ENCODE results near the gene CYP4F11.
"Not testable (repeated sequence)": the region's sequence is repeated elsewhere in the genome, so short reads cannot be mapped to it uniquely, and the experiment has no call there.

CYP4F11 gene

DNA sequence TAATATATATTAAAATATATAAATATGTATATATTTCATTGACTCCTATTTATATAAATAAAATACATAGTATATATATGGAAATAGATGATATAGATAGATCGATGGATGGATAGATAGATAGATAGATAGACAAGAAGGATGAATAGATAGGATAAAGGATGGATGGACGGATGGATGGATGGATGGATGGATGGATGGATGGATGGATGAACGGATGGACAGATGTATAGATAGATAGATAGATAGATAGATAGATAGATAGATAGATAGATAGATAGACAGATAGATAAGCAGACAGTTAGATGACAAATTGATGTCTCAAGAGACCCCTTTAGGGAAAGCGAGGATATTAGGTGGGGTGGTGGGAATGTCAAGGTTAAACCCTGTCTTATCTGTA, 15.1 kb downstream of the CYP4F11 start:
- no peak for DNase-seq

DNA sequence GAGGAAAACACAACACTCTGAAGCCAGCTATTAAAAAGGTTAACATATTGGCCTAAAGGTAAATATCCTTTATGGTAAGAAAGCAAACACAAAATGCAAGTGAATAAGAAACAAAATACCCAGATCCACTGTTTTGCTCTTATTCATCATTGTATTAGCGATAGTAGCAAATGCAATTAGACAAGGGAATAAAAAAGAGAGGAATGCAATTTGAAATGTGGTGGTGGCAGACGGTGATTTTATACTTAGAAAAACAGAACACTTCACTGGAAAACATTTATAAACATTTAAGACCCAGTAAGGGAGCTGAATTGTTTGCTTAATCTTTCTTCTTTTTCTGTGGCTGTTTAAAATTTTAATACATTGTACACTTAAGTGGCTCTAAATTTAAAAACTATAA, 19.2 kb downstream of the CYP4F11 start:
- no peak for DNase-seq

- DNase-seq = no peak
These were observed 20.5 kb downstream of the CYP4F11 start for GRCh38 chr19:15913830-15914229.

GRCh38 chr19:15913384-15913783, 20.9 kb downstream of the CYP4F11 start:
- DNase-seq = no peak

DNA sequence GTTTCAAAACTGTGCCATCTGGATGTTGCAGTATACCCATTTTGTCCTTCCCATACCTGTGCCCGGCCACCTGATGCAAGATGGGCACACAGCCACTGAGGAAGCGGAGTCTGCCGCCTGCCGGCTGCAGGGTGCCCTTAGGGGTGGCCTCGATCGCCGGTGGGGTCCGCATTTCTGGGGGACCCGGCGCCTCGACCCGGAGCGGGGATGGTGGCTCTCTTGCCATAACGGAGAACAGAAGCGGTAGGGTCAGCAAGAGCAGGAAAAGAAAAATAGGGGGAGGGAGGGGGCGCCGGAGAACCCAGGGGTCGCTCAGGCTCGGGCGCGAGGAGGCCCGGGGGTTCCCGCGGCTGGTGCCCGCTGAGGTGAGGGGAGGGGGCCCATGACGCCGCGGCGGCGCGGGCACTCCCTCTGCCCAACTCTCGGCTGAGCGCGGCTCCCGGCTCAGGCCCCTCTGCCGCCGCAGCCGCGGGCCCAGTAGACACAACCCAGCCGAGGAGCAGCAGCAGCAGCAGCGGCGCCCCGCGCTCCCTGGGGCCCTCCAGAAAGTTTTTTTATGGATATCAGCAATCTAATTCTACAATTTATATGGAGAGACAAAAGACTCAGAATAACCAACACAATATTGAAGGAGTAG, 22.6 kb downstream of the CYP4F11 start:
- DNase-seq = no peak

GRCh38 chr19:15905026-15905425, 29.3 kb downstream of the CYP4F11 start:
- no peak for DNase-seq

- DNase-seq = not testable (repeated sequence)
These were observed 31.4 kb downstream of the CYP4F11 start for GRCh38 chr19:15902898-15903297.

GRCh38 chr19:15902254-15902653, 32.1 kb downstream of the CYP4F11 start:
- DNase-seq = no peak

DNA sequence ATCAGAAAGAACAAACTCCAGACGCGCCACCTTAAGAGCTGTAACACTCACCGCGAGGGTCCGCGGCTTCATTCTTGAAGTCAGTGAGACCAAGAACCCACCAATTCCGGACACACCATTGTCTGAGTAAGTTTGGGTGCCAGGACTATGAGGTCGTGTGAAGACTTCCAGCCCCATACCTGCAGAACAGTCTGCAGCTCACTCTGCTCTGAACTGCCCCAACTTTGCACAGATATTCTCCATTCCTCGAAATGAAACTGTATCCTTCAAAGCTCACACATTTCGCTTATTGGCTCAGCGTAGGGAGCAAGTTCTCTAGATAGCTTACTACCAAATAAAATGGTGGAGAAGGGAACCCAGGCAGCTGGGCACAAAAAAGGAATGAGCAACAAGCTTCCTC, 33.8 kb downstream of the CYP4F11 start:
- DNase-seq = no peak

DNA sequence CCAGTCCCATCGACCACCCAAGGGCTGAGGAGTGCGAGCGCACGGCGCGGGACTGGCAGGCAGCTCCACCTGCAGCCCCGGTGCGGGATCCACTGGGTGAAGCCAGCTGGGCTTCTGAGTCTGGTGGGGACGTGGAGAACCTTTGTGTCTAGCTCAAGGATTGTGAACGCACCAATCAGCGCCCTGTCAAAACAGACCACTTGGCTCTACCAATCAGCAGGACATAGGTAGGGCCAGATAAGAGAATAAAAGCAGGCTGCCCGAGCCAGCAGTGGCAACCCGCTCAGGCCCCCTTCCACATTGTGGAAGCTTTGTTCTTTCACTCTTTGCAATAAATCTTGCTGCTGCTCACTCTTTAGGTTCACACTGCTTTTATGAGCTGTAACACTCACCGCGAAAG, 34.3 kb downstream of the CYP4F11 start:
- not testable (repeated sequence) for DNase-seq

DNA sequence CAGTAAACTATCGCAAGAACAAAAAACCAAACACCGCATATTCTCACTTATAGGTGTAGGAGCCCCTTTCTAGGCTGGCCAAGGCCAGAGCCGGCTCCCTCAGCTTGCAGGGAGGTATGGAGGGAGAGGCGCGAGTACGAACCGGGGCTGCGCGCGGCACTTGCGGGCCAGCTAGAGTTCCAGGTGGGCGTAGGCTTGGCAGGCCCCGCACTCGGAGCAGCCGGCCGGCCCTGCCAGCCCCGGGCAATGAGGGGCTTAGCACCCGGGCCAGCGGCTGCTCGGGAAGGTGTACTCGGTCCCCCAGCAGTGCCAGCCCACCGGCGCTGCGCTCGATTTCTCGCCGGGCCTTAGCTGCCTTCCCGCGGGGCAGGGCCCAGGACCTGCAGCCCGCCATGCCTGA, 34.8 kb downstream of the CYP4F11 start:
- DNase-seq = not testable (repeated sequence)

GRCh38 chr19:15897738-15898276, 36.5 kb downstream of the CYP4F11 start, which contains the start of gene CYP4F2:
TSS of gene CYP4F2 (minus strand) at chr19:15898074. CDS start at chr19:15897611, 463 bp downstream.
- DNase-seq = no peak

- no peak for DNase-seq
These were observed 37.1 kb downstream of the CYP4F11 start for GRCh38 chr19:15897026-15897737.

- no peak for DNase-seq
These were observed 38.4 kb downstream of the CYP4F11 start for GRCh38 chr19:15895876-15896430.

DNA sequence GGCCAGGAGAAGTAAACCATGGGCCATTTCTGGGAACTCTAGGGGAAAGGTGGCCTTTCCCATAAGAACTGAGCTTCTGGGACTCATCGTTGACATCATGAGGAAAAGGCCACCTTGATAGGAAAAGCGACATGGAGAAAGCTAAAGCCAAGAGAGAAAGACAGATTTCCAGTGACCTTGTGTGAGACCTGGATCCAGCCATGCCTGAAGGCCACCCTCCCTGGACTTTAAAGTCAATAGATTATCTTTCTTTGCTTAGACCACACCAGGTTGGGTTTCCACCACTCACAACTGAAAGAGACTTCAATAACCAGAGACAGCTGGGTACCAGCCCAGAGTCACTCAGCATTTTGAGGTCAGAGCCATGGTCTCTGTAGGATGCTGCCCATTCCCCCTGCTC, 40.0 kb downstream of the CYP4F11 start:
- no peak for DNase-seq

- no peak for DNase-seq
These were observed 40.9 kb downstream of the CYP4F11 start for GRCh38 chr19:15893477-15893876.

- DNase-seq = no peak
These were observed 42.3 kb downstream of the CYP4F11 start for GRCh38 chr19:15892012-15892411.

GRCh38 chr19:15891434-15891833, 42.9 kb downstream of the CYP4F11 start:
- no peak for DNase-seq

GRCh38 chr19:15889339-15889738, 45.0 kb downstream of the CYP4F11 start:
- not testable (repeated sequence) for DNase-seq

GRCh38 chr19:15885919-15886318, 48.4 kb downstream of the CYP4F11 start:
- no peak for DNase-seq

DNA sequence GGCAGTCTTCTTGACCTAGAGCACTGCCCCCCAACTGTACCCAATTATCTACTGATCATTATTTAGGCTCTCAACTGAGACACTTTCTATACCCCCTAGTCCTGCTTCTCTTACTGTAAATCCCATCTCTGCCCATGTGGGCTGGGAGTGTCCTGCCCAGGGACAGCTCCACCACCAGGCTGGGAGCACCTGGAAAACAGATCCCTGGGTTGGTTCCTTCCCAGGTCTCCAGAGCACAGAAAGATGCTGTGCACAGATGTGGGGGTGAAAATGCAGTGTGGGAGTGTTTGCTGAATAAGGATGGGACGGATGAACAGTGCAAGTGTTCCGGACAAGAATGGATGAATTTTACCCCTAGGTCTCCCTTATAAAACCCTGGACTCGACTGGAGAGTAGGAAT, 49.2 kb downstream of the CYP4F11 start:
- DNase-seq = no peak

DNA sequence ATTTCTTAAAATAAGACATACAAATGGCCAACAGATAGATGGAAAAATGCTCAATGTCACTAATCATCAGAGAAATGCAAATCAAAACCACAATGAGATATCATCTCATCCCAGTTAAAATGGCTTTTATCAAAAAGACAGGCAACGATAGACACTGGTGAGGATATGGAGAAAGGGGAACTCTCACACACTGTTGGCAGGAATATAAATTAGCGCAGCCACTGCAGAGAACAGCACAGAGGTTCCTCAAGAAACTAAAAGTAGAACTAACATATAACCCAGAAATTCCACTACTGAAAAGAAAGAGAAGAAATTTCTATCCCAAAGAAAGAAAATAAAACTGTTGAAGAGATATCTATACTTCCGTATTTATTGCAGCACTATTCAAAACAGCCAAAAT, 51.0 kb downstream of the CYP4F11 start:
- DNase-seq = not testable (repeated sequence)

DNA sequence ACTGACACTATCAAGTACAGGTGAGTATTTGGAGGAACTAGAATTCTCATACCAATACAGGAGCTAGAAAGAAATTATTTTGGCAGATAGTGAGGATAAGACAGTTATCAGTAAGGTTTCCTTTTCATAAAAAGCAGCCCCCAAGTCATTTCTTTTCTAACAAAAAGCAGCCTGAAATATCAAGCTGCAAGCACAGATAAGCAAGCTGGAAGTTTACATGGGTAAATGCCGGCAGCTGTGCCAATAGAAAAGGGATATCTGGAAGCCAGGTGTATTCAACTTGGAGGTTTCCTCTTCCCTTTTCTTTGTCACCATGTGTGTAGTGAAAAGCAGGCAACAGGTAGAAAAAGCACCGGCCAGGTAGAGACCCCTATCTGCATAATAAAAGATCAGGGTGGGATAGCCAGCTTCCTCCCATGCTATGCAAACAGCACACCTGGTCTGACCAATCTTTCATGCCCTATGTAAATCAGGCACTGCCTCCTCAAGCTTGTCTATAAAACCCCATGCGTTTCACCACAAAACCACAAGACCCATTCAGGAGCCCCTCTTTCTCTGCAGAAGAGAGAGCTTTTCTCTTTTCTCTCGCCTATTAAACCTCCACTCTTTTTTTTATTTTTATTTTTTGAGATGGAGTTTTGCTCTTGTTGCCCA, 59.4 kb downstream of the CYP4F11 start:
- no peak for DNase-seq
